ENCODE results near the gene B4GALT1. TPM values are rescaled to one million over a fixed set of nuclear protein-coding genes. Genes with fewer than 3 reads are reported as not detected.

The B4GALT1 gene
- total RNA-seq, 1 experiment from 2014 or later: 19.1 TPM

DNA sequence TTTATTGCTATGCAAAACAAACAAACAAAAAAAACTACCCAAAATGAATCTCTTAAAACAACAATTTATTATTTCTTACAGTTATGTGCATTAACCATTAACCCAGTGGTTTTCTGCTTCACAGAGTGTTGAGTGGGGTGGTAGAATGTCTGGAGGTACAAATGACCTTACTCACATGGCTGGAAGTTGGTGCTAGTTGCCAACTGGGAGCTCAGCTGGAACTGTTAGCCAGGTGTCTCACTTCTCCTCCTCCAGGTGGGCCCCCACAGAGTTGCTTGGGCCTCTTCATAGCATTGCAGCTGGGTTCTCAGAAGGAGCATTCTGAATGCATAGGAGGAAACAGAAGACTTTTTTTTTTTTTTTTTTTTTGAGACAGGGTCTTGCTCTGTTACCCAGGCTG is 10.5 kb upstream of the B4GALT1 start (continued):
- TF ChIP-seq ARID4B (CRISPR knock-in tag; IDR thresholded peaks at IDR 0.05; ENCODE audit: borderline replicate concordance) (no peak), GRHL2 (CRISPR knock-in tag; IDR thresholded peaks at IDR 0.05; ENCODE audit: insufficient replicate concordance, severe bottlenecking) (no peak), CREM (CRISPR knock-in tag; IDR thresholded peaks at IDR 0.05) (no peak), CDX4 (CRISPR knock-in tag; IDR thresholded peaks at IDR 0.05; ENCODE audit: borderline replicate concordance) (no peak), SMAD3 (CRISPR knock-in tag; IDR thresholded peaks at IDR 0.05; ENCODE audit: borderline replicate concordance) (no peak), OVOL2 (CRISPR knock-in tag; IDR thresholded peaks at IDR 0.05; ENCODE audit: borderline replicate concordance) (no peak), E2F4 (CRISPR knock-in tag; IDR thresholded peaks at IDR 0.05; ENCODE audit: borderline replicate concordance, low read depth) (no peak)

- Mint-ChIP-seq H3K27ac (no peak overlapping the region), H3K9me3 (no peaks in the 10 kb centered on the region), H3K4me3 (no peak overlapping the region), H3K4me1 (no peaks in the 10 kb centered on the region), H3K36me3 (no peaks in the 10 kb centered on the region), H3K27me3 (ENCODE audit: low read depth) (peaks cover 8% of the 10 kb centered on the region)
- DNase-seq (ENCODE audit: low spot score) (no peak), ATAC-seq (no peak)
- ChIA-PET CTCF (no interaction called here), POLR2A (no interaction called here)
- no peak for TF ChIP-seq HMGXB4 (CRISPR knock-in tag; IDR thresholded peaks at IDR 0.05)
- TF ChIP-seq ZNF532 (CRISPR knock-in tag; IDR thresholded peaks at IDR 0.05; ENCODE audit: borderline replicate concordance): no peak
- TF ChIP-seq, protein P1, sequence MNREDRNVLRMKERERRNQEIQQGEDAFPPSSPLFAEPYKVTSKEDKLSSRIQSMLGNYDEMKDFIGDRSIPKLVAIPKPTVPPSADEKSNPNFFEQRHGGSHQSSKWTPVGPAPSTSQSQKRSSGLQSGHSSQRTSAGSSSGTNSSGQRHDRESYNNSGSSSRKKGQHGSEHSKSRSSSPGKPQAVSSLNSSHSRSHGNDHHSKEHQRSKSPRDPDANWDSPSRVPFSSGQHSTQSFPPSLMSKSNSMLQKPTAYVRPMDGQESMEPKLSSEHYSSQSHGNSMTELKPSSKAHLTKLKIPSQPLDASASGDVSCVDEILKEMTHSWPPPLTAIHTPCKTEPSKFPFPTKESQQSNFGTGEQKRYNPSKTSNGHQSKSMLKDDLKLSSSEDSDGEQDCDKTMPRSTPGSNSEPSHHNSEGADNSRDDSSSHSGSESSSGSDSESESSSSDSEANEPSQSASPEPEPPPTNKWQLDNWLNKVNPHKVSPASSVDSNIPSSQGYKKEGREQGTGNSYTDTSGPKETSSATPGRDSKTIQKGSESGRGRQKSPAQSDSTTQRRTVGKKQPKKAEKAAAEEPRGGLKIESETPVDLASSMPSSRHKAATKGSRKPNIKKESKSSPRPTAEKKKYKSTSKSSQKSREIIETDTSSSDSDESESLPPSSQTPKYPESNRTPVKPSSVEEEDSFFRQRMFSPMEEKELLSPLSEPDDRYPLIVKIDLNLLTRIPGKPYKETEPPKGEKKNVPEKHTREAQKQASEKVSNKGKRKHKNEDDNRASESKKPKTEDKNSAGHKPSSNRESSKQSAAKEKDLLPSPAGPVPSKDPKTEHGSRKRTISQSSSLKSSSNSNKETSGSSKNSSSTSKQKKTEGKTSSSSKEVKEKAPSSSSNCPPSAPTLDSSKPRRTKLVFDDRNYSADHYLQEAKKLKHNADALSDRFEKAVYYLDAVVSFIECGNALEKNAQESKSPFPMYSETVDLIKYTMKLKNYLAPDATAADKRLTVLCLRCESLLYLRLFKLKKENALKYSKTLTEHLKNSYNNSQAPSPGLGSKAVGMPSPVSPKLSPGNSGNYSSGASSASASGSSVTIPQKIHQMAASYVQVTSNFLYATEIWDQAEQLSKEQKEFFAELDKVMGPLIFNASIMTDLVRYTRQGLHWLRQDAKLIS (CRISPR knock-in tag; IDR thresholded peaks at IDR 0.05; ENCODE audit: borderline replicate concordance): no peak
Observed at GRCh38 chr9:33177086-33177485, 9.9 kb upstream of the B4GALT1 start.

Data from WTC11 (cell line).